GM18526 (cell line): Measurements from ENCODE around the gene CEP44.

Experiments
- POLR2A ChIP-seq: IDR thresholded peaks from 3 replicates; pipeline ENCODE4 v1.6.1; 2011; ENCODE audit not compliant: insufficient read length; ENCODE audit errors: extremely low read depth

Gene CEP44

DNA sequence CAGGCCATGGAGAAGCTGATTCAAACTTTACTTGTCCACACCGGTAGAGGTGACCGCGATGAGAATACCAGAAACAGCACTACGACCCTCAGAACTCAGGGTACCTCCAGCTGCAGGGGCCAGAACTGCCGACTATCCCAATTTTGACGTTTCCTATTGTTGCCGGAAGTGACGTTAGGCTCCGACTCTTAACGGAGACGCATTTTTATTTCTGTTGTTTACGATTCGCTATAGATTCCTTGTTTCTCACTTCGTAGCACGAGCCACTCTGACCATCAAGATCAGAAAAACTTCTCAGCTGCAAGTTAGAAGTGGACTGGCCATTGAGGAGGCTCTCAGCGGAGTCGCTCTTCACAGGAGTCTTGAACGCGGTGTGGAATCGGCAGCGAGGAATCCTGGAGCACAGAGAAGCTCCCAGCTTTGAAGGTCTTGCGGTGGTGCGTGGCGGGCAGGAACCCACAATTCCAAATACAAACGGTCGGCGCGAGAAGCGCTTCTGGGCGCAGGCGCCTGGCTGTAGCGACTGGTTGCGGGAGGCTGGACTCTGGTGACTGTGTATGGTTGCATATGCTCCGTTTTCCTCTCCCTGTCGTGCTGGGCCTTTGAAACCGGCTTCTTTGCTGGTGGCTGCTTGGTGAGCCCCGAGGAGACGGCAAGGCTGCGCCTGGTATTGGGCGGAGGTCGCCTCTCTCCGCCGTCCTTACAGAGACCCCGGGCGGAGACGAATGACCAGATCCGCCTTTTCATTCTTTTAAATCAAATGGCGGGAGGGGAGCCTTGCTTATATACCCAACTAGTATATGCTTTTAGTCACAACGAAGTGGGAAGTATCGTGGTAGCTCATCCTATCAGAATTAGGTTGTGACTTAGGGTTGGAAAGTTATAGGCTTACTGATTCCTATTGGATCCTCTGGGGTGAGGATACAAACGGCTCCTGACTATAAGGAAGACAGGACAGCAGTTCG lies at the start of gene CEP44, which contains the start of gene FBXO8:
CEP44 (plus strand) TSS at position 405 of the 965 bp plus-strand sequence. CDS start 15,211 bp downstream, outside the sequence.
FBXO8 (minus strand) TSS at position 161 of the 965 bp plus-strand sequence. CDS start 20,575 bp downstream, outside the sequence.
- peak; percentile 69 for TF ChIP-seq POLR2A

DNA sequence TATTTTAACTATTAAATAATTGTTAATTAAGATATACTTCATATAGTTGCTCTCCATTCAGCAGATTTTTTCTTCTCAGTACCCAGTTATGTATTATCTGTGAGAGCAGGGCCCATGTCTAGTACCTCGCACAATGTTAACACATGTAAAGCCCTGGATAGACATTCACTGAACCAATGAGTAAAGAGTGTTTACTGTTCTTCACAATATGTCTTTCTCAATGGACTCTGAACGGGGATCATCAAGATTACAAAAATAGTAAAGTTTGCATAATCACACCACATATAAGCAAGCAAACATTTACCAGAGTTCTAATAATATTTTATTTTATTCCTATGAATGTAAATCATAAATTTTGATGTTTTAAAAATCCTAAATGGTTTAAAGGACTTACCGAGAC lies 47.4 kb upstream of the CEP44 start:
- no peak for TF ChIP-seq POLR2A

DNA sequence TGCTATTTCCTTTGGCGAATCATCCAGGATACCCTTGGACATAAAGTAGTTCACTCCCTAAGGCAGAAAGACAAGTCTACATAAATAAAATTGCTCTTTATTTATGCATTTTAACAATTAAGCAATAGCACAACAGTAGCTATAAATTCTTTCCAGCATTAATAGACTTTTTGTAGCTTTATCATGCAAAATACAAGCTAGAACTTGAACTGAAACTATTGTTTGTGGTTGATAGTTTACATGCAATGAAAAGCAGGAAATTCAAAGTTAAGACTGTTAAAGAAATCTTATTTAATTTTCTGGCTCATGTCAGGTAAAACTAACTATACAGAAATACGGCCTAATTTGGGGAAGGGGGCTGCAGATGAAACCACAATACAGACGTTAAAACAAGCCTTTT lies 42.5 kb upstream of the CEP44 start:
- TF ChIP-seq POLR2A, result no peak

- no peak for TF ChIP-seq POLR2A
Observed at GRCh38 chr4:174244441-174244840, 39.3 kb upstream of the CEP44 start.

DNA sequence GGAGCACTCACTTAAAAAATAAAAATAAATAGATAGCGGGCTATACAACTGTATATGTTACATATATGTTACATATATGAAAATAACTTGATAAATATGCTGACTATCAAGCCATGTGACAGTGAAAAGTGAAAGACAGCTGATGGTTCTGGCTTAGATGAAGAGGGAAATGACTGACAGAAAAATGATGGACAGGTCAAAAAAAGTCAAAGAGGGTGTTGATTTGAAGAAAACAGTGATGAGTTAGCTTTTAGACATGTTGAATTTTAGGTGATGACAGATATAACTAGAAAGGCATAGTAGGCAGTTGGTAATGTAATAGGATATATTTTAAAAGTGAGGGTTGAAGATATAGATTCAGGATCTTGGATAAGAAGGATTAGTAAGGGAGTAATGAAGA lies 38.0 kb upstream of the CEP44 start:
- TF ChIP-seq POLR2A, result no peak

- TF ChIP-seq POLR2A, result no peak
Observed at GRCh38 chr4:174248407-174248806, 35.3 kb upstream of the CEP44 start.

GRCh38 chr4:174252412-174252811 lies 31.3 kb upstream of the CEP44 start:
- no peak for TF ChIP-seq POLR2A

DNA sequence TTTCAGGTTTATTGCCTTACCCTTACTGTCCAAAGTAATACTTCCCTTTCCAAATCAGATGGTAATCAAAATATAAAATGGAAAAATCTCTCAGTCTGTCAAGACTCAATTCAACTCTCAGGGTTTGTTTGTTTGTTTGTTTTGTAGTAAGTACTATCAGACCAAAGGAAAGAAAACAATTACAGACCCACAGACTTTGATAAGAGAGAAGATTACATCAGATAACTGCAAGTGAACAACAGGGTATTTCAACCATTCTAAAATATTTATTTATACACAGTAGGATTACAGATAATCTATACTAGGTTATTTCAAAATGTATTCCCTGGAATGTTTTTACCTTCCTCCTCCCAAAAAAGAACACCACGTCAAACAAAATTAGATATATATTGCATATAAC lies 29.1 kb upstream of the CEP44 start:
- no peak for TF ChIP-seq POLR2A

- TF ChIP-seq POLR2A, result no peak
Observed at GRCh38 chr4:174255374-174255773, 28.3 kb upstream of the CEP44 start.

DNA sequence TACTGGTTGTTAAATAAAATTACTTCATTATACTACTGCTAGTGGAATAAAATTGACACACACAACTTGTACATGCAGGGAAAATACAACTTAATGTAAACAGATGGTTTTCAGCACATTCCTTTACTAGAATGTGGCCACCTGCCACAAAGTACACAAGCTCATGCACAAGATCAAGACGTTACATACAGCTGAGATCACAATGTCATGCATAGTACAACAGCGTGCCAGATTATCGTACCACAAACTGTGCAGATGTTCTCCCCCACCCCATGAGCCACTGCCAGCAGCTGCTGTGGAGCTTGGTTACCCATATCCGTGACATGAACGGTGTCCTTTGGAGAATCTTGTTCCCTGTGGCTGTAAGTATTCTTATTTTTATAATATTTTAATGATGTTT lies 27.9 kb upstream of the CEP44 start:
- TF ChIP-seq POLR2A, result no peak

DNA sequence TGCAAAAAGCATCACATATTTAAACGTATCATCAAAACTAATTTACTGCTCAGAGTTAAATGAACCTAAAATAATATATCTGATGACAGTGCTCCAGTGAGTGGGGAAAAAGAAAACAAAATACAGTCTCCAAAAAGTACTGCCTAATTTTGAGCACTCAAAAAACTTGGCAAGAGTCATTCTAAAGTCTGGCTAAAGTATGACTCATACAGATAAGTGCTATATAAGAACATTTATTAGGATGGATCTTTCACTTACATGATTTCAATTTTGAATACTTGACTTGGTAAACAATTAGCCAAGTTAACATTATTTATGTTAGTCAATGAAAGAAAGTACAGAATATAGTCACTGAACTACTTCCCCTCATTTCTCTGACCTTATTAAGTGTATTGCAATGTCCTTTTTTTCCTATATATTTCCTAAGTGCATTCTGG lies 27.4 kb upstream of the CEP44 start:
- TF ChIP-seq POLR2A, result no peak

DNA sequence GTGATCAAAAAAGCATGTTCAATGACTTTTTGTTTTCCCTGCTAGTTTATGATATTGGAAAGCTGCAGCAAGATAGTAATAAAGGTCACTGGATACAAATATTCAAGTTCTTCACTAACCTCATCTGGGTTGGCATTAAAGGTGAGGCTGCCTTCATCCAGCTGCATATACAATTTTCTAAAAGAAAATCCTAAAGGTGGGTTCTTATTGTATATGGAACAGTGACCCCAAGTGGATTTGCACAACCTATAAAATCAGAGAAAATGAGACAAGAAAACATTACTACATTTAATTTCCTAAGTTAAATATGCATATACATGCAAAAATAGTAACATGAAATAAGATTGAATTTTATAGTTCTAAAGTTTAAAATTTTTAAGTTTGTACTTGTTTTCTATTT lies 24.1 kb upstream of the CEP44 start:
- no peak for TF ChIP-seq POLR2A

DNA sequence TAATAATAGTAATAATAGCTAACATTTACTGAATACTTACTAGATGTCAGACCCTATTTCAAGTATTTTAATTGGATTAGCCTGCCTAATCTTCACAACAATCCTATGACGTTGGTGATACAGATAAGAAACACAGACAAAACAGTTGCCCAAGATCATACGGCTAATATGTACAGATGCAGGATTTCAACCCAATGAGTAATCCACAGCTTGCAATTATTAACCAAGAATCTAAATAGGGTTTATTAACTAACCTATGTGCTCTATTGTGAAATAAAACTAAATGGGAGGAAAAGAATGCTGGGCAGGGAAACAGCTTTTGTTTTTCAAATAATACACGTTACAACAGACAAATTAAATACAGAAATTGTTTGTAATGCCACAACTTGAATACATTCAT lies 23.6 kb upstream of the CEP44 start:
- TF ChIP-seq POLR2A, result no peak

GRCh38 chr4:174262624-174263444 lies 20.9 kb upstream of the CEP44 start:
- TF ChIP-seq POLR2A, result no peak

GRCh38 chr4:174263445-174263736 lies 20.3 kb upstream of the CEP44 start:
- no peak for TF ChIP-seq POLR2A

- no peak for TF ChIP-seq POLR2A
Observed at GRCh38 chr4:174265916-174266315, 17.8 kb upstream of the CEP44 start.
